HG02973 (cell line): Measurements from ENCODE around the gene JHY.

Experiments used
- ATAC-seq: cut with Tn5 transposase; IDR thresholded peaks from one replicate; pipeline ENCODE4 v1.9.1; 2021; ENCODE audit warnings: moderate library complexity; ENCODE audit not compliant: unreplicated experiment

The JHY gene

GRCh38 chr11:123006860-123007542, 124.4 kb downstream of the JHY start:
- no peak for ATAC-seq
